ENCODE measurements around the gene ELMO1. TPM values are rescaled to one million over a fixed set of nuclear protein-coding genes. Genes with fewer than 3 reads are reported as not detected.

ELMO1 gene
- polyA plus RNA-seq, 2 of the 4 experiments (the other 2 are of a cell fraction) = 2.3 to 6.1 TPM

GRCh38 chr7:37211097-37211880 lies 237.4 kb downstream of the ELMO1 start:
- no peak for TF ChIP-seq ZC3H11A (IDR thresholded peaks at IDR 0.05)
- no peak for TF ChIP-seq MAZ (IDR thresholded peaks at IDR 0.05; ENCODE audit: borderline replicate concordance, low read depth, low read length)
- TF ChIP-seq SREBF2 (IDR thresholded peaks at IDR 0.05) = no peak
- no peak for TF ChIP-seq ZNF302 (CRISPR knock-in tag; IDR thresholded peaks at IDR 0.05)
- no peak for TF ChIP-seq RARB (CRISPR knock-in tag; IDR thresholded peaks at IDR 0.05)
- TF ChIP-seq CTCF (IDR thresholded peaks at IDR 0.05) = no peak
- no peak for TF ChIP-seq HOXB5 (CRISPR knock-in tag; IDR thresholded peaks at IDR 0.05)
- no peak for TF ChIP-seq KDM1A (IDR thresholded peaks at IDR 0.05; ENCODE audit: low read depth)
- no peak for TF ChIP-seq E2F6 (IDR thresholded peaks at IDR 0.05; ENCODE audit: borderline replicate concordance, low read depth)
- no peak for TF ChIP-seq ZFP36 (IDR thresholded peaks at IDR 0.05; ENCODE audit: borderline replicate concordance, partially characterized antibody)
- no peak for TF ChIP-seq REST (IDR thresholded peaks at IDR 0.05)
- no peak for TF ChIP-seq HEYL (CRISPR knock-in tag; IDR thresholded peaks at IDR 0.05)
- TF ChIP-seq USF2 (IDR thresholded peaks at IDR 0.05) = no peak
- no peak for TF ChIP-seq MAFK (IDR thresholded peaks at IDR 0.05; ENCODE audit: partially characterized antibody)
- no peak overlapping the region for H3K4me2 ChIP-seq
- H3K9me3 ChIP-seq = no peaks in the 10 kb centered on the region
- no peak overlapping the region for H3K27ac ChIP-seq
- FAIRE-seq = no peak
- CTCF ChIA-PET = interaction anchor here (5.0 kb wide), 1 partner anchor 11 kb away, joined by 41 read pairs; no protein-coding TSS in a partner anchor
- no peak for DNase-seq (ENCODE audit: low read depth in 1 of 2, low spot score in 1 of 2)
- WGBS (ENCODE audit: missing lambda C conversion rate) = 73% methylated on average over 16 of the region's 16 CpGs
- POLR2A ChIA-PET = no interaction called here
- H3K4me3 ChIP-seq = no peak overlapping the region
- no peak for ATAC-seq
- no peaks in the 10 kb centered on the region; the same call in 2 of the 3 replicates for H3K4me1 ChIP-seq

GRCh38 chr7:37209195-37209594 lies 239.5 kb downstream of the ELMO1 start:
- WGBS (ENCODE audit: missing lambda C conversion rate) = 72% methylated on average over 3 of the region's 3 CpGs
- POLR2A ChIA-PET = no interaction called here
- Histone ChIP-seq H3K4me2 (no peak overlapping the region), H3K4me3 (no peak overlapping the region), H3K27ac (no peak overlapping the region), H3K9me3 (no peaks in the 10 kb centered on the region), H3K4me1 (no peaks in the 10 kb centered on the region; the same call in 2 of the 3 replicates)
- DNase-seq (ENCODE audit: low read depth in 1 of 2, low spot score in 1 of 2) (no peak), ATAC-seq (no peak), FAIRE-seq (no peak)
- CTCF ChIA-PET = interaction anchor here (0.5 to 1.5 kb wide), 7 partner anchors 13 to 768 kb away, joined by 3 to 4 read pairs (median 3); no protein-coding TSS in a partner anchor
- TF ChIP-seq ZNF302 (CRISPR knock-in tag; IDR thresholded peaks at IDR 0.05) (no peak), HOXB13 (CRISPR knock-in tag; IDR thresholded peaks at IDR 0.05; ENCODE audit: low read depth) (no peak), RARB (CRISPR knock-in tag; IDR thresholded peaks at IDR 0.05) (no peak), RAD21 (conservative IDR thresholded peaks at IDR 0.05 in 1 of 2, IDR thresholded peaks at IDR 0.05 in 1 of 2) (no peak), ESRRA (IDR thresholded peaks at IDR 0.05; ENCODE audit: borderline replicate concordance, low read length) (no peak), RCOR1 (IDR thresholded peaks at IDR 0.05; ENCODE audit: low read depth, low read length) (no peak), TP53 (CRISPR knock-in tag; IDR thresholded peaks at IDR 0.05) (no peak), EP300 (IDR thresholded peaks at IDR 0.05) (no peak), HMGXB4 (CRISPR knock-in tag; IDR thresholded peaks at IDR 0.05; ENCODE audit: borderline replicate concordance) (no peak), SREBF2 (IDR thresholded peaks at IDR 0.05) (no peak)

All from A549 (cell line).